Nephron (organoid): ENCODE measurements around the gene OXLD1.
A peak's percentile ranks its signal among the peaks of the same experiment; 100 is the strongest.

Experiments used
- H3K27ac Mint-ChIP-seq, 3 experiments: 2 replicates each; pipeline ENCODE4 v1.8.0; 2020; ENCODE audit warnings: mixed read lengths in 3 of 3, mild to moderate bottlenecking in 2 of 3, moderate library complexity in 1 of 3
- H3K27me3 Mint-ChIP-seq: 2 replicates; pipeline ENCODE4 v1.8.0; 2021; ENCODE audit warnings: low read depth, mild to moderate bottlenecking, moderate library complexity, mixed read lengths
- H3K36me3 Mint-ChIP-seq: 2 replicates; pipeline ENCODE4 v1.8.0; 2020; ENCODE audit warnings: low read depth, mixed read lengths
- H3K4me1 Mint-ChIP-seq: 2 replicates; pipeline ENCODE4 v1.8.0; 2020; ENCODE audit warnings: mixed read lengths
- H3K4me3 Mint-ChIP-seq, 3 experiments: 2 replicates each; pipeline ENCODE4 v1.8.0; 2020; ENCODE audit warnings: mild to moderate bottlenecking in 3 of 3, mixed read lengths in 3 of 3, moderate library complexity in 2 of 3
- H3K9me3 Mint-ChIP-seq: 2 replicates; pipeline ENCODE4 v1.8.0; 2020; ENCODE audit warnings: mixed read lengths
- CTCF ChIP-seq, 3 experiments: fragments of 200-600 bp; sonication (generic); IDR thresholded peaks; one replicate each; pipeline ENCODE4 v1.5.0; 2021; ENCODE audit warnings: antibody characterized with exemption in 3 of 3; ENCODE audit not compliant: unreplicated experiment in 3 of 3

OXLD1 gene

GRCh38 chr17:81659038-81659437, 7.4 kb downstream of the OXLD1 start:
- H3K36me3 Mint-ChIP-seq = no peaks in the 10 kb centered on the region
- no peaks in the 10 kb centered on the region for H3K27me3 Mint-ChIP-seq
- H3K4me1 Mint-ChIP-seq = peaks cover 6% of the 10 kb centered on the region
- TF ChIP-seq CTCF (IDR thresholded peaks at IDR 0.05; ENCODE audit: unreplicated experiment in 3 of 3) = no peak
- H3K9me3 Mint-ChIP-seq = no peaks in the 10 kb centered on the region
- H3K27ac Mint-ChIP-seq = no peak overlapping the region
- H3K4me3 Mint-ChIP-seq = no peak overlapping the region

- H3K9me3 Mint-ChIP-seq = no peaks in the 10 kb centered on the region
- H3K4me1 Mint-ChIP-seq = peaks cover 8% of the 10 kb centered on the region
- H3K4me3 Mint-ChIP-seq = no peak overlapping the region
Observed at GRCh38 chr17:81656835-81657234, 9.6 kb downstream of the OXLD1 start.

GRCh38 chr17:81656118-81656743, 10.2 kb downstream of the OXLD1 start, which contains the start of gene PDE6G:
PDE6G (minus strand) TSS chr17:81656542; CDS start chr17:81653305, 3,237 bp downstream.
- Mint-ChIP-seq H3K36me3 (no peaks in the 10 kb centered on the region), H3K27me3 (no peaks in the 10 kb centered on the region)

More at GRCh38 chr17:81656835-81657234, 9.6 kb downstream of the OXLD1 start:
- no peak for TF ChIP-seq CTCF (IDR thresholded peaks at IDR 0.05; ENCODE audit: unreplicated experiment in 3 of 3)
- H3K36me3 Mint-ChIP-seq = no peaks in the 10 kb centered on the region
- H3K27me3 Mint-ChIP-seq = no peaks in the 10 kb centered on the region
- peak overlapping the region in 1 of 3 experiments; percentile 32 for H3K27ac Mint-ChIP-seq

GRCh38 chr17:81655378-81656117, 10.9 kb downstream of the OXLD1 start:
- TF ChIP-seq CTCF (IDR thresholded peaks at IDR 0.05; ENCODE audit: unreplicated experiment in 3 of 3) = no peak
- no peak overlapping the region for H3K4me3 Mint-ChIP-seq
- peaks cover 11% of the 10 kb centered on the region for H3K4me1 Mint-ChIP-seq
- H3K27me3 Mint-ChIP-seq = no peaks in the 10 kb centered on the region
- no peaks in the 10 kb centered on the region for H3K9me3 Mint-ChIP-seq
- no peaks in the 10 kb centered on the region for H3K36me3 Mint-ChIP-seq
- no peak overlapping the region for H3K27ac Mint-ChIP-seq

More at GRCh38 chr17:81656118-81656743, 10.2 kb downstream of the OXLD1 start, which contains the start of gene PDE6G:
- Mint-ChIP-seq H3K9me3 (no peaks in the 10 kb centered on the region), H3K27ac (peak within 1 kb of the TSS in 1 of 3 experiments; percentile 32), H3K4me3 (no peak within 1 kb of the TSS), H3K4me1 (peaks cover 11% of the 10 kb centered on the region)
- no peak for TF ChIP-seq CTCF (IDR thresholded peaks at IDR 0.05; ENCODE audit: unreplicated experiment in 3 of 3)

GRCh38 chr17:81652906-81653771, 13.3 kb downstream of the OXLD1 start:
- no peaks in the 10 kb centered on the region for H3K36me3 Mint-ChIP-seq

More at GRCh38 chr17:81652906-81653771, 13.3 kb downstream of the OXLD1 start:
- Mint-ChIP-seq H3K9me3 (no peaks in the 10 kb centered on the region), H3K4me3 (peak overlapping the region in 2 of 3 experiments; percentile 53 to 67), H3K27me3 (no peaks in the 10 kb centered on the region), H3K27ac (peak overlapping the region in 2 of 3 experiments; percentile 68 to 80), H3K4me1 (peaks cover 11% of the 10 kb centered on the region)
- no peak for TF ChIP-seq CTCF (IDR thresholded peaks at IDR 0.05; ENCODE audit: unreplicated experiment in 3 of 3)
